Measurements from ENCODE around the gene CXCL13. TPM values are rescaled to one million over a fixed set of nuclear protein-coding genes. Genes with fewer than 3 reads are reported as not detected.
"Not testable (repeated sequence)": the region's sequence is repeated elsewhere in the genome, so short reads cannot be mapped to it uniquely, and the experiment has no call there.

The CXCL13 gene
- total RNA-seq (2014; rRNA removed; shearing (Covaris generic)): not detected in 2 replicates

- no peak for DNase-seq (ENCODE audit: low spot score)
Observed at GRCh38 chr4:77605210-77605902, at the start of gene CXCL13. Gene CXCL13 (plus strand): TSS chr4:77605820. CDS start chr4:77605866, 46 bp downstream.

- no peak for DNase-seq (ENCODE audit: low spot score)
Observed at GRCh38 chr4:77560170-77560569, 45.5 kb upstream of the CXCL13 start.

GRCh38 chr4:77561720-77562119, 43.9 kb upstream of the CXCL13 start:
- DNase-seq (ENCODE audit: low spot score): not testable (repeated sequence)

GRCh38 chr4:77564231-77564630, 41.4 kb upstream of the CXCL13 start:
- DNase-seq (ENCODE audit: low spot score): no peak

GRCh38 chr4:77566148-77566547, 39.5 kb upstream of the CXCL13 start:
- DNase-seq (ENCODE audit: low spot score): no peak

GRCh38 chr4:77567549-77567948, 38.1 kb upstream of the CXCL13 start:
- no peak for DNase-seq (ENCODE audit: low spot score)

- not testable (repeated sequence) for DNase-seq (ENCODE audit: low spot score)
Observed at GRCh38 chr4:77570508-77571214, 35.0 kb upstream of the CXCL13 start.

GRCh38 chr4:77576351-77576750, 29.3 kb upstream of the CXCL13 start:
- no peak for DNase-seq (ENCODE audit: low spot score)

GRCh38 chr4:77578145-77578544, 27.5 kb upstream of the CXCL13 start:
- no peak for DNase-seq (ENCODE audit: low spot score)

GRCh38 chr4:77579406-77580076, 26.1 kb upstream of the CXCL13 start:
- DNase-seq (ENCODE audit: low spot score): peak; percentile 79

GRCh38 chr4:77581724-77582123, 23.9 kb upstream of the CXCL13 start:
- no peak for DNase-seq (ENCODE audit: low spot score)

- DNase-seq (ENCODE audit: low spot score): no peak
Observed at GRCh38 chr4:77582156-77582555, 23.5 kb upstream of the CXCL13 start.

GRCh38 chr4:77582711-77583110, 22.9 kb upstream of the CXCL13 start:
- DNase-seq (ENCODE audit: low spot score): no peak

GRCh38 chr4:77586951-77587383, 18.7 kb upstream of the CXCL13 start:
- no peak for DNase-seq (ENCODE audit: low spot score)

- no peak for DNase-seq (ENCODE audit: low spot score)
Observed at GRCh38 chr4:77590482-77590881, 15.1 kb upstream of the CXCL13 start.

- no peak for DNase-seq (ENCODE audit: low spot score)
Observed at GRCh38 chr4:77591532-77591931, 14.1 kb upstream of the CXCL13 start.

GRCh38 chr4:77593101-77593500, 12.5 kb upstream of the CXCL13 start:
- DNase-seq (ENCODE audit: low spot score): no peak

- no peak for DNase-seq (ENCODE audit: low spot score)
Observed at GRCh38 chr4:77593993-77594392, 11.6 kb upstream of the CXCL13 start.

- no peak for DNase-seq (ENCODE audit: low spot score)
Observed at GRCh38 chr4:77595364-77595973, 10.2 kb upstream of the CXCL13 start.

- peak; percentile 40 for DNase-seq (ENCODE audit: low spot score)
Observed at GRCh38 chr4:77599378-77599777, 6.2 kb upstream of the CXCL13 start.

- peak; percentile 27 for DNase-seq (ENCODE audit: low spot score)
Observed at GRCh38 chr4:77600521-77601451, 4.8 kb upstream of the CXCL13 start.
